Left kidney (tissue), 2 donors: ENCODE measurements around the gene C11orf21. TPM values are rescaled to one million over a fixed set of nuclear protein-coding genes. Genes with fewer than 3 reads are reported as not detected.

Experiments
- DNase-seq: peaks from one replicate; pipeline ENCODE4 v3.0.0-alpha.2; 2013
- polyA plus RNA-seq: library from polyadenylated mRNA; unstranded; fragments of 120-200 nt; gene quantifications from one replicate; pipeline ENCODE4 v1.2.1, GENCODE V29; 2013; ENCODE audit not compliant: insufficient read length

C11orf21 gene
- polyA plus RNA-seq, 1 donor: 0.43 TPM

DNA sequence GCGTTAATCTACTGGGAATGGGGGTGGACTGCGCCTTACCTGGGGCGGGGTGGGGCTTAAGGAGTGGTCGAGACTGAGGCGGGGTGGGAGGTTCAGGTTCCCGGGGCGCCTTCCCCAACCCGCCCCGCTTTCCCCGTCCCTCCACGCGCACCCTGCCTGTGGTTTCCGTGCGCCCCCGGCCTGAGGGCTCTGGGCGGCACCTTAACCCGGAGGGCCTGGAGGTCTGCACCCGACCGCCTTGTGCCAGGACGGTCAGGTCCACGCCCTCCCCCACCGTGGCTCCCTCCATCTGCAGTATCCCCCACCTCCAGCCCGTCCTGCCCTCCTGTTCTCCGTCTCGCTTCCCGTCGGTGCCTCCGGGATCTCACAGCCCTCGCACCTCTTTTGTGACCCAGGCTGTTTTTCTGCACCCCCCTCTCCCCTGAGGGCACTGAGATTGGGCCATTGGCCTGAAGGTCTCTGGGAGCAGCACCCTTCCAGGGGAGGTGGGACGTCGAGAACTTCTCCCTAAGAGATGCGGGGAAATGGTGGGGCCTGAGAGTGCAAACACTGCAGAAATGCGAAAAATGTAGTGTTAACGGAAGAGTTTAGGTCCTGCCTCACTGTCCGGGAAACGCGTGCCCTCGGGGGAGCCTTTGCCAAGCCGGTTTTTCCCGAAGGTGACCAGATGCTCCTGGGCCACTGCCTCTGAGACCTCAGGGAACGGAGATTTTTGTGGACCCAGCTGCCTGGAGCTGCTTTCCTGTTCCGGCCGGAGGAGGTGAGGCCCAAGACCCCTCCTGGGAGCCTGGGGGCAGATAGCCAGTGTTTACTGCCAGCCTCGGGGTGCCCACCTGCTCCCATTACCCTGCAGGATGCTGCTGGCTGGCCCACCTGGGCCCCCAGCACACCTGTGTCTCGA, 30.1 kb downstream of the C11orf21 start:
- no peak for DNase-seq

DNA sequence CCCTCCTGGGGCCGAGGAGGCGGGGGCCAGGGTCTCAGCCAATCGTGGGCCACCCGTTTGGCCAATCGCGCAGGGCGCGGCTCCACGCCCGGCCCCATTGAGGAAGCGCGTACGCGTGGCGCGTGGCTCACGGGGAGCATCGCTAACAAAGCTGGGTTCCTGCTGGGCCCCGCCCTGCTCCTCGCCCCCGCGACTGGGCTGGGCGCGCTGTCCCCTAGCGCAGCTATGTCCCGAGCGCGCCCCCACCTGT, 30.7 kb downstream of the C11orf21 start:
- no peak for DNase-seq

DNA sequence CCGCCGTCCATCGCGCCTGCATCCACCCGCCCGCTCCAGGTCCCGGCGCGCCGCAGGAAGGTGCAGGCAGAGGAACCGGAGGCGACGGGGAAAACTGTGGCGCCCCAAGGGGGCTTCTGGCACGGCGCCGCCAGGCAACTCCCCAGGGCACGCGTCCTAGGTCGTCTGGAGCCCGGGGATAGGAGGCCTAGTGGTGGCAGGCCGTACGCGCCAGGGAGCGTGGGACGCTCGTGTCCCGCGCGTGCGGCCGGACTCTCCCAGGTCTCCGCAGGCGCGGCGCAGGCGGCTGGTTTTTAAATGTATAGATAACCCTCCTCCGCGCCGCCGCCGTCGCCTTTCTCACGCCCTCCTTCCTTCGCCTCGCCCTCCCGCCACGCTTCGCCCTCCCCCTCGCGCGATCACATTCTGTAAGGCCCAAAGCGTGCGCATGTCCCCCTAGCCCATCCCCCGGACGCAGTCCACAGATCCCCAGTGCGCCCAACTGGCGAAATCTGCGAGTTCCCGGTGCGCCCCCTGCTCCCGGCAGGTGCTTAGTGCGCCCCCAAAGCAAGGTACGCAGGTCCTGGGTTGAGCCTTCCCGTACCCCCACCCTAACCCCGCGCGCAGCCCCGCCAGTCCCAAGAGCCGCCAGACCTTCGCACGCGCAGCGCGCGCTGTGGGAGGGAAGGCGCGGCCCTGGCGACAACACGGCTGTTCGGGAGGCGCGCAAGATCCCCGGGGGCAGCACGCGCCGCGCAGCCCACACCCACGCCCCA, 31.2 kb downstream of the C11orf21 start, which contains the start of gene ASCL2:
TSS of gene ASCL2 (minus strand) at position 267 of the 755 bp plus-strand sequence. CDS start at position 11, 256 bp downstream.
- no peak for DNase-seq

DNA sequence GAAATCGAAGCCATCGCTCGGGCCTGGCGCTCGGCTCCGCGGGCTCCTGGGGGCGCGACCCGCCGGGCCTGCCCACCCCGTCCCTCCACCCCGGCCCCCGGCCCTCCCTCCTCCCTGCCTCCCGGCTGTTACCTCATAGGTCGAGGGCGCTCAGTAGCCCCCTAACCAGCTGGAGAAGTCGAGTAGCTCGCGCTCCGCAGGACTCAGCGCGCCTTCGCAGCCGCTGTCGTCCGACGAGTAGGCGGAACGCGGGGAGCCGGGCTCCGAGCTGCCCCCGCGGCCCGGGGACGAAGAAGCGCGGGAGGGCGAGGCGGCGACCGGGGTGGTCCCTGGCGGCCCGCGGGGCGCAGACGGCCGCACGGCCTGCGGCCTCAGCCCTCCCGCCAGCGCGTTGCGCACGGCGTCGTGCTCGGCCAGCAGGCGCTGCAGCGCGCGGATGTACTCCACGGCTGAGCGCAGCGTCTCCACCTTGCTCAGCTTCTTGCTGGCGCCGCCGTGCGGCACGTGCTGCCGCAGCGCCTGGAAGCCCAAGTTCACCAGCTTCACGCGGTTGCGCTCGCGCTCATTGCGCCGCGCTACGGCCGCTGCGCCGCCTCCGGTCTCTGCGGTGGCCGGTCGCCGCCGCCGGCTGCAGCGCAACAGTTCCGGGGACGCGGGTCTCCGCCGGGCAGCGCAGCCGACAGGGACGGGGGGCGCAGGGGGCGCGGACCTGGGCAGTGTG, 32.0 kb downstream of the C11orf21 start:
- no peak for DNase-seq

DNA sequence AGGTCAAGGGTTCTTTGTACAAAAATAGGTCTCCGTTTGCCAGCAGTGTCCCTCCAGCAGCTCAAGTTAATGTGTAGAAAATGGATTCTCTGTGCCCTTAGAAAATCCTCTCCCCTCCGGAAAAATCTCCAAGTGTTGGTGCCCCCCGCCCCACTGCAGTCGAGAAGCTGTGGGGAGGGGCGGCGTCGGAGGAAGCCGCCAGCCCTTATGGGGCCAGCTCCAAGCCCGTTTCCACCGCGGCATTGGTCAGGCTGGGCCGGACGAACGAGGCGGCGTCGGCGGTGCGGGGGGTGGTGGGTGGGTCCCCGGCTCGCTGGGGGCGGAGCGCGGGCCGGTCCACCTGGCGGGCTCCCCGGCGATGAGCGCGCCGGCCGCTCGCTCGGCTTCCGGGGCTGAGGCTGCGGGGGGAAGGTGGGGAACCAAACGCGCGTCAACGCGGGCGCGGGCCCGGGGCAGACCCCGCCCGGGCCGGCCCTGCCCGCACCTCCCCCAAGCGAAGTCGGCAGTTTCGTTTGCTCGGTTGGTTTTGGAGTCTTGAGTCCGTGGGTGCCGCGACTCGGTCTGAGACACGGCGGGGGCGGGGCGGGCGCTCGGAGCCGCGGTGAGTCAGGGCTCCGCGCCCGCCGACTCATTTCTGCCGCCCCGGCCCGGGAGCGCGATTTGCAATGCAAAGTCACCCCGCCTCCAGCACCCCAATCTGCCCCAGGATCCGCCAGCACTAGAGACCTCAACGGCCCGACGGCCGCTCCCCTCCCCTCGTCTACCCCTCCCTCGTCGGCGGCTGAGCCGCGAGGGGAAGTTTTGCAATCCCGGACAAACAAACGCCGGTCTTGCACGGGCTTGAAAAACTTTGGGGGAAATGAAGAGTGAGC, 32.8 kb downstream of the C11orf21 start:
- DNase-seq: no peak

DNA sequence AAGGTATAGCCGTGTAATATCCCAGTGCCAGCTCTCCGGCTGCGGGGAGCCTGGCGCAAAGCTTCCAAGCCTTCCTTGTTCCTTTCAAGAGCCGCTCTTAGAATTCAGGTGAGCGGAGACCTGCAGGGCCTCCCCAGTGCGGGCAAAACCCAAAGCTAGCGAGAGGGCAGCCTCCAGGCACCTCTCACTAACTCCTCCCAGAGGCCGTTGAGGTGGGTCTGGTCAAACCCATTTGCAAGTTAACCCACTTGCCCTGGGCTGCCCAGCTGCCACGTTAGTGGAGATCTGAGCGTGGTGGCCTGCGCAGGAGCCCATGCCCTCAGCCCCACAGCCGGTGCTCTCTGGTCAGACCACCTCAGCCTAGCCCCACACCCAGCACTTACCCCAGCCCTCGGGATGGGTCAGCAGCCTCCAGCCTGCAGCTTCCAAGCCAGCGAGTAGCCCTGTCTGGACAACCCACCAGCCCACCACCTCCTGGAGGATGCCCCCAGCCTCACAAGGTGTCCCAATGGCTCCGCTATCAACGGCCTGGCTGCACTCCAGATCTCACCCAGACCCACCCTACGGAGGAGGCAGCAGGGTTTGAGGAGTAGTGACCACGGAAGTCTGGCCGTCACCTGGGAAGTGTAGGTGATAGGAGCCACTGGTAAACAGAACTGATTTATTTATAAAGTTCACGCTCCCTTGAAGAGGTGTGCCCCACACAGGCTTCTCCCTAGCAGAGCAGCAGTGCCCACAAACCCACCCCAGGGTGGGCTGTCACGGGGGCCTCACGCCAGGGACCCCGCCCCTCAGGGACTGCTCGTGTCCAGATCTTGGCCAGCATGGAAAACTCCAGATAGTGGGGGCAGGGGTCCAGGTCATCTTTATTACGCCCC, 33.6 kb downstream of the C11orf21 start:
- DNase-seq: no peak

DNA sequence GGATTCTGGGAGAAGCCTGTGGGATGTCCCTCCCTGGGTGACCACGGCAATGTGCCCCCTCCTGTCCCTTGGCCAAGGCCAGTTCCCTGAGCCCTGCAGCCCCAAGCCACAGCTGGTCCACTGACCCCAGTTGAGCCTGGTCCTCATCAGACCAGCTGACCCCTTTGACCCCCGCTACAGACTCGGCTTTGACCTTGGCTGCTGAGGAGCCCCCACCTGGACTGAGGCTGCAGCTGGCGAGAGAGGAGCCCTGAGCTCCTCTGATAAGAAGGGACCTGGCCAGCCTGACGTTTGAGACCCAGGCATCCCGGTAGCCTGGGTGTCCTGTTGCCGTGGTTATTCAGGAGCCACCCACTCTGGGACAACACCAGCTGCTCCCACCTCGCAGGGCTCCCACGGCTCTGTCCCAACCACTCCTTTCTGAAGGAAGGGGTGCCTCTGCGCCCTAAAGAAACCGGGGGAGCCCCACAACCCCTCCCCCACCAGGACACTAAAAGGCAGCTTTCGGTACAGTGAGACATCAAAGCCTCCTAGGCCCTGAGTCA, 34.3 kb downstream of the C11orf21 start:
- DNase-seq: no peak

DNA sequence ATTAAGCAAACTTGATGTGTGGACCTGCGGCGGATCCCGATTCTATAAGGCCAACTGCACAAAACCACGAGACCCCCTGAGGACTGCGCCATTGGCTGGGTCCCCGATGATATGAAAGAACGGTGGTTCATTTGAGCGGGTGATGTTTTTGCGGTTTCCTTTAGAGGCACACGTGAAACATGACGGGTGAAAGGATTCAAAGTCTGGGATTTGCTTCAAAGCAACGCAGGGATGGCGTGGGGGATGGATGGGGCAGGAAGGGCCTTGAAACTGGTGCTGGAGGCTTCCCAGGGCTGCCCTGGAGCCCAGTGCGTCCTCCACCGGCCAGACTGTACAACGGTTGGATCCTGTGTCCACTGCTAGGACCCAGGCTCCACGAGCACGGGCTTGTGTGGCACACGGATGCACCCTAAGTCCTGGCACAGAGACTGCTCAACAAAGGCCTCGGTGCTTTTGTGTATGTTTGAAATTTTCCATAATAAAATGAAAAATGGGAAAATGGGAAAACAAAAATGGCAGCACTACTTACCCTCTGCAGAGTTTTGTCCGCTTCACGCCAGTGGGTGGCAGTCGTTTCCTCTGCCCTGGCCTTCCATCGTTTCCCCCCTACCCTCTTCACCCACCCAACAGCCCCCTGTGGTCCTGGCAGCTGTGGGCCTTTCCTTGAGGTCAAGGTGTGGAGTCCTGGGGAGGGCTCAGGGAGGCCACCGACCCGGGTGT, 35.0 kb downstream of the C11orf21 start:
- DNase-seq: no peak

DNA sequence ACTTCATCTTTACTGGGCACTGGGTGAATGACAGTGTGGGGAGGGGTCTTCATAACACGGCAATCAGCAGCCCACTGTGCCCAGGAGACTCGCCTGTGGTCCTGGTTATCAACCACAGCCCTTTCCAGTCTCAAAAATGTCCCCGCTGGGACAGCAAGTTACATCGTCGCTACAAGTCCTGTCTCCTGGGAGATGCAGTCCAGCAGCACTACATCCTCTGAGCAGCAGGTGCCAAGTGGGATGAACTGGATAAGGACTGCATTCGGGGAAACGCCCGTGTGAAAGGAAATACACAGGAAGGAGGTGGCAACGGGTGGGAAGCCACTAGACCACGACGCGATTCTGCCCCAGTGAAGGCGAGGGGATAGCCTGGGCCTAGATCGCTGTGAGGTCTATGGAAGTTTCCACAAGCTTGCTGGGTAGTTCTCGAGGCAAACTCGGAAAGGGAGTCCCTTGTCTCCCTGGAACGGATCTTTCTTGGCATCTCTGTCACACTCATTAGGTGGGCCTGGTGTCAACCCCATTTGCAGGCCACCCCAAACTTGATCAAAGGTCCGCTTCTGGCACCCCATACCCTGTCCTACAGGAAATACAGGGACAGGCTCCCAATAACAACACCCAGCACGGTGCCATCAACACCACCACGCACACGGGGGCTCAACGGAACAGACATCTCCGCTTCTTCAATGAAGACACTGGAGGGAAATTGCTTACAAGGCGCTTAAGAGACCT, 35.7 kb downstream of the C11orf21 start:
- no peak for DNase-seq

DNA sequence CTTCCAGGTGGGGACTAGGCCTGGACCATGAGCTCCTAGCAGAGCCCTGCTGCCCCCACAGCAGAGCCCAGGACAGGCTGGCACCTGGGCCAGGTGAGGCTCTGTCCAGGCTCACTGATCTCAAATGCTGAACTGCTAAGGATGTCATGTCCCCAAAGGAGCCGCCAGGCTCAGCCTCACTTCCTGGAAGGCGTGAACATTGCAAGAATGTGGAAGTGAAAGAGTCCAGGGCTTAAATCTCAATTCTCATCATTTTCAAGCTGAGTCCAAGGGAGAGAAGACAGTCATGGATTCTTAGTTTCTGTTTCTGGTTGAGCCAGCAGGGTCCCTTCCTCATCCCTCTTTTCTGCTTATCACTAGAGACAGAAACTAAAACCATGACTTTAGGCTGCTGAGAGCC, 36.3 kb downstream of the C11orf21 start:
- no peak for DNase-seq

DNA sequence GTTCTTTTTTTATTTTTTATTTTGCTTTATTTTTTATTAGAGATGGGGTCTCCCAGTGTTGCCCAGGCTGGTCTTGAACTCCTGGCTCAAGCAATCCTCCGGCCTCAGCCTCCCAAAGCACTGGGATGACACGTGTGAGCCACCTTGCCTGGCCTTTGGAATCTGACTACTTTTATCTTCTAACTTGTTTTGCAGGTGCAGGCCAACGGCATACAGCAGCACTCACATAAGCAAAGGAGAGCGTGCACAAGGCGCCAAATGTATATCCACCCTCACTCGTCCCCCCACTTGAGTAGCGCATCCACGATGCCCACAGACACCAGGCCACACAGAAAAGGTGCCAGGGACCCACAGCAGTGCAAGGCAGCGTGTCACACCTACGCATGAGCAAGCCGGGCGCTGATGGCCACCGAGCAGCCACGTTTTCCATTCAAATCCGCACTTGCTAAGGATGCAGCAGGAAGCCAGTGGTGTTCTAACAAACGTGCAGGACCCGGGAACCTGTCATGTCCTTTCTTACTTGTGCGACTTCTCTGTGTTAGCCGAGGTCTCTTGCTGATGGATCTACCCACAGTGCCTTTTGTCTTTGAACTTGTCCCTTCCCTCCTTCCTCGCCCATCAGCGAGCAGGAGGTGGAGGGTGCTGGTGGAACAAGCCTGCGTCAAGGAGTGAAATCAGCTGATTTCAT, 37.2 kb downstream of the C11orf21 start:
- DNase-seq: no peak

DNA sequence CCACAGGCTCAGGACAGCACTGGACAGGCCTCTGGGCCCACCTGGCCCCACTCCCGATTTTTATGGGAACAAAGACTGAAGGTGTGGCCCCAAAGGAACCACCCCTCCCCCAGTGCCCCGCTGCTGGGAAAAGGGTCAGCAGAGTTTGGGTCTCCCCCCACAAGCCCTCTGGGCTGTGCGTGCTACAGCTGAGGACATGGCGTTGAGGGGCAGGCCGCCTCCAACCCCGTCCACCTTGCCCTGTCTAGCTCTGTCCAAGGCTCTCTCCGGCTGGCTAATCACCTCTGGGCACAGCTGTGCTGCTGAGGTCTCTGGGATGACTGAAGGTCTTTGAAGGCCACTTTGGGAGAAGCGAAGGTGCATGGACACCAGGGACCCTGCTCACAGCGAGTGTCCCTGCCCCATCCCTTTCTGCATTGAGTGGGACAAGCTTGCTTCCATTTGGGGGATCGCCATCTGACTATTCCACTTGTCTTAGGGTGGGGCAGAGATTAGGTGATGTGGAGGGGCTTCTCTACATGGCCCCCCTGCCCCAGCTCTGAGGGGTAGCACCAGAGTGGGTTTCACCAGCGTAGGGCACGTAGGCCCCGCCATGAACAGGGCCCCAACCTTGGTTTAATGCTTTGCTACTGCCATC, 37.9 kb downstream of the C11orf21 start:
- DNase-seq: no peak

DNA sequence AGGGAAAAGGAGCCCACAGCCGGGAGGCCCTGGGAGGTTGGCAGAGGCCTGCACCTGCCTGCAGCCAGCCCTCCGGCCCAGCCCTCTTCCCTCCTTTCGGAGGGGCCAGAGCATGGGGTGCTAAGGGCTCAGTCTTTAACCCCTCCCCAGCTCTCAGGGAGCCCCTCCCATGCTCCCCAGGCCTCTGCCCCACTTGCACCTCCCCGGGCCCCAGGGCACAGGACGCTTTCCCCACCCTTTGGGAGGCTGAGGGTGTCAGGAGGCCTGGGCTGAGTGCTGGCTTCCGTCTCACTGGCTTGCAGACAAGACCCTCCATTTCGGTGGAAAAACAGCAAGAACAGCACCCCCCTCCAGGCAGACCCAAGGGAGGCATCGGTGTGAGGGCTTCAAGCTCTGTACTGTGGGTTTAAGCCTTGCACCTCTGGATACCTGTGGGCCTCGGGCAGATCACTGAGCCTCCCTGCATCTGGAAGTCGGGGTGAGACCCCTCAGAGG, 38.6 kb downstream of the C11orf21 start:
- no peak for DNase-seq

DNA sequence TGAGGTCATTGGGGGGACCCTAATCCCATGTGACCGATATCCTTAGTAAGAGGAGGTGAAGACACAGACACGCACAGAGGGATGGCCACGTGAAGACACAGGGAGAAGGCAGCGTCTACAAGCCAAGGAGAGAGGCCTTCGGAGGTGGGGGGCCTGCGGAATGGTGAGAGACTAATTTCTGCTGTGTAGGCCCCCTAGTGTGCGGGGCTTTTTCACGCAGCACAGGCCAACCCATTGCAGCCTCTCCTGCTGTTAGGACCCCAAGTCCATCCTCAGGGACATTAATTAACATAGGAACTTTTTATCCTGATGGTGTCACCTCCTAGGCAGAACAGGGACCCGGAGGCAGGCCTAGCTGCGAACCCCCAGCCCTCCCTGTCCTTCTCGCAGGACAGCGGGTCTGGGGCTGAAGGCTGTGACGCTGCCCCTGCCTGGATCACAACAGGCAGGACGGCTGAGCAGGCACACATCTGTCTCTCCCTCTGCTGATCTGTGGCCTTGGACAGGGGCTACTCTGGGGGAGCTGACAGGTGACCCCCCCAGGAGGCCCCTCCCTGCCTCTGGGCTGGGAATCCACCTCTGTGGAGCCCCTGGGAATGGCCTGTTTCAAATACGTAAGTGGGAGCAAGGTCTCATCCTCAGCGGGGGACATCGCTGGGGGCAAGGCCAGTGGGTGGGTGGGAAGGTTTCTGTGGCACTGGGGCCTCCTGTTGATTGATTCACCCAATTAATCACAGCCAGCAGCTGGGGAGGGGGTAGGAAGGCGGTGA, 39.2 kb downstream of the C11orf21 start:
- no peak for DNase-seq

DNA sequence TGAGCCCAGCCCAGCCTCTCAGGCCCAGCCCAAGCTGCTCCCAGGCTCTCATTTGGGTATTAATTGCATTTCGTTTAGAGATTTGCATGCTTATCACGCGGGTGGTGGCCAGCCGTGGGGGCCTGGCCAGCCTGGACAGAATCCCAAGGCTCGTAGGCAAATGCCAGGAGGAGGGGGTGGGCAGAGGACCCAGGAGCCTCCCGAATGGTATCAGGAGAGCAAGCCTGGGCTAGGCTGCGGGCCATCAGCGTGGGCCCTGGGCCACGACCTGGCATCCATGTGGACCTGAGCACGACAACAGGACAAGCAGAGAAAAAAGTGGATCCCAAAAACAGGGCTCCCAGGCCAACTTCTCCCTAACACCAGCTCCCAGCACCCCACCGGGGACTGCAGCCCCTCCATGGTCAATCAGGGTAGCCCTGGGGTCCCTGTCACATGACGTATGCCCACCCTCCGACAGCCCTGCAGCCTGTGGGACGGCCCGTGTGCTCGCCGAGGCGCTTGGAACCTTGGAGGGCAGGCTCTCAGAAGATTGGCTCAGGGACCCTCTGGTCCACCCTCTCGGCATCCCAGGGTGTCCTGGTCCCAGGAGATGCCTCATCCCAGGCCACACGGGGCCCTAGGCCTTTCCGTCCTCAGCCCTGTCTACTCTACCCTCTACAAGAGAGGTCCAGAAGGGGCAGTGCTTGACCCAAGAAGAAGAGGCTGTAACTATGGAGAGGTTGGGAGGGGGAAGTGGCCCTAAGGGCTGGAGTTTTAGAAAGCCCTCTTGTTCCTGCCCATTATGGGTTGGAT, 40.1 kb downstream of the C11orf21 start:
- DNase-seq: no peak
